ENCODE results near the gene MAPT. TPM values are rescaled to one million over a fixed set of nuclear protein-coding genes. Genes with fewer than 3 reads are reported as not detected.

MAPT gene
- total RNA-seq, 4 donors from 2014 or later = 0.44 to 12.2 (median 3.3) TPM

DNA sequence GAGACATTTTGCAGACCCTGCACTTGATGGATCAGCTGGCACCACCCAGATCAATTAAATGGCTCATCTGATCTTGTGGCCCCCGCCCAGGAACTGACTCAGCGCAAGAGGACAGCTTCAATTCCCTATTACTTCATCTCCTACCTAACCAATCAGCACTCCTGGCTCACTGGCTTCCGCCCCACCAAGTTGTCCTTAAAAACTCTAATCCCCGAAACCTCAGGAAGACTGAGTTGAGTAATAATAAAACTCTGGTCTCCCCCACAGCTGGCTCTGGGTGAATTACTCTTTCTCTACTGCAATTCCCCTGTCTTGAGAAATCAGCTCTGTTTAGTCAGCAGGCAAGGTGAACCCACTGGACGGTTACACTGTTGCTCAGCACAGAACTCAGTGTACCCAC, 26.1 kb upstream of the MAPT start:
- 55 to 65% methylated on average over 5 of the region's 5 CpGs for WGBS, 2 donors
- H3K4me3 ChIP-seq = no peak overlapping the region
- H3K27ac ChIP-seq = no peak overlapping the region
- peaks cover 0 to 47% (median 0%) of the 10 kb centered on the region in 4 donors for H3K27me3 ChIP-seq
- TF ChIP-seq CTCF (IDR thresholded peaks at IDR 0.05) (no peak), POLR2A (IDR thresholded peaks at IDR 0.05) (no peak)
- H3K4me1 ChIP-seq = no peaks in the 10 kb centered on the region
- H3K9me3 ChIP-seq = no peaks in the 10 kb centered on the region
- DNase-seq = no peak
- intact Hi-C loops (cut with DNase I) = no loop called here
- no peaks in the 10 kb centered on the region for H3K36me3 ChIP-seq

GRCh38 chr17:45869676-45870341, 24.5 kb upstream of the MAPT start:
- WGBS, 2 donors = 66 to 72% methylated on average over 8 to 11 of the region's 14 CpGs
- no peak overlapping the region for H3K27ac ChIP-seq
- H3K36me3 ChIP-seq = no peaks in the 10 kb centered on the region
- H3K4me1 ChIP-seq = no peaks in the 10 kb centered on the region
- H3K27me3 ChIP-seq = peaks cover 0 to 36% (median 0%) of the 10 kb centered on the region in 4 donors
- no peak for DNase-seq
- TF ChIP-seq POLR2A (IDR thresholded peaks at IDR 0.05) (no peak), CTCF (IDR thresholded peaks at IDR 0.05) (no peak)
- no peak overlapping the region for H3K4me3 ChIP-seq
- intact Hi-C loops (cut with DNase I) = no loop called here
- H3K9me3 ChIP-seq = no peaks in the 10 kb centered on the region

DNA sequence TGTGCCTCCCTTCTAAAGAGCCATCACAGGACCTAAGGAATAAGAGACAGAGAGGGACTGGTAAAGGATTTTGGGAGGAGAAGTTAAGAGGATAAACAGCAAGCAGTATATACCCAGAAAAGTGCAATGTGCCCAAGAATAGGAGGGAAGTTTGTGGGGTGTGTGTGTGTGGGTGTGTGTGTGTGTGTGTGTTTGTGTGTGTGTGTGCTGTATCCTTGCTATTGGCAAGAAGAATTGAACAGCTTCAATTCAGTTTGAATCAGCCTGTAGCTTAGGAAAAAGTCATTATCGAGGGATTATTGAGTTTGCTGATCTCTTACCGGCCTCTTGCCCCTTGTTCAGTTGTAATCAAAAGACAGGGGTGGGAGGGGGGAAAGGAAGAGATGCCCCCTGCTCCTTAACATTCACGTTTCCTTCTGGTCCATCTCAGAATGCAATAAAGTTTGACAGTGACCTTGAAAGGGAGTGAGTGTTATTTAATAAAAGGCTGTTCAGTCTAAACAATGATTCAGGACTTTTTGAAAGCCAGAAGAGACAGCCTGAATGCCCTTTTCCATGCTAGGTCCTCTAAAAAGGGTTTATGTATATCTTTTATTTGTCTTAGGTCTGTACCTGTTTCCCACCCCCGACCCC, 23.9 kb upstream of the MAPT start:
- Histone ChIP-seq H3K27me3 (peaks cover 0 to 36% (median 0%) of the 10 kb centered on the region in 4 donors), H3K9me3 (no peaks in the 10 kb centered on the region), H3K4me1 (no peaks in the 10 kb centered on the region), H3K4me3 (no peak overlapping the region), H3K27ac (no peak overlapping the region), H3K36me3 (no peaks in the 10 kb centered on the region)
- DNase-seq = no peak
- intact Hi-C loops (cut with DNase I) = no loop called here
- WGBS, 2 donors = 36 to 42% methylated on average over 4 of the region's 4 CpGs
- no peak for TF ChIP-seq CTCF (IDR thresholded peaks at IDR 0.05)
- no peak for TF ChIP-seq POLR2A (IDR thresholded peaks at IDR 0.05)

GRCh38 chr17:45871718-45872117, 22.6 kb upstream of the MAPT start:
- 59 to 69% methylated on average over 5 of the region's 5 CpGs for WGBS, 2 donors
- H3K27me3 ChIP-seq = peaks cover 0 to 40% (median 0%) of the 10 kb centered on the region in 4 donors
- H3K4me3 ChIP-seq = no peak overlapping the region
- intact Hi-C loops (cut with DNase I) = no loop called here
- no peak overlapping the region for H3K27ac ChIP-seq
- no peak for DNase-seq
- H3K4me1 ChIP-seq = no peaks in the 10 kb centered on the region
- TF ChIP-seq POLR2A (IDR thresholded peaks at IDR 0.05) (no peak), CTCF (IDR thresholded peaks at IDR 0.05) (no peak)
- no peaks in the 10 kb centered on the region for H3K9me3 ChIP-seq
- no peaks in the 10 kb centered on the region for H3K36me3 ChIP-seq

- no peaks in the 10 kb centered on the region for H3K4me1 ChIP-seq
- no peak for TF ChIP-seq CTCF (IDR thresholded peaks at IDR 0.05)
- TF ChIP-seq POLR2A (IDR thresholded peaks at IDR 0.05) = no peak
- no peak overlapping the region for H3K27ac ChIP-seq
- H3K9me3 ChIP-seq = no peaks in the 10 kb centered on the region
- H3K36me3 ChIP-seq = no peaks in the 10 kb centered on the region
- H3K4me3 ChIP-seq = no peak overlapping the region
- WGBS, 2 donors = 16 to 37% methylated on average over 6 of the region's 6 CpGs
- intact Hi-C loops (cut with DNase I) = no loop called here
- no peak for DNase-seq
- H3K27me3 ChIP-seq = peaks cover 0 to 54% (median 0%) of the 10 kb centered on the region in 4 donors
Observed at GRCh38 chr17:45873728-45874127, 20.6 kb upstream of the MAPT start.
